SK-N-SH treated with all-trans-retinoic acid at 6 μM for 48 hours (cell line): ENCODE measurements around the gene PFAS.
"Not testable (repeated sequence)": the region's sequence is repeated elsewhere in the genome, so short reads cannot be mapped to it uniquely, and the experiment has no call there.

Source experiments
- ATAC-seq: fragments of 200-7000 bp; cut with Tn5 transposase; 3 replicates; pipeline ENCODE4 v1.9.1; 2020; ENCODE audit warnings: mild to moderate bottlenecking, moderate library complexity
- ARNTL ChIP-seq: fragments of 450-650 bp; formaldehyde crosslinking; IDR thresholded peaks from 2 replicates; pipeline ENCODE4 v1.5.0; 2020; ENCODE audit warnings: low read depth, mild to moderate bottlenecking, moderate library complexity, borderline replicate concordance
- BACH2 ChIP-seq: fragments of 250-450 bp; sonication (Bioruptor Pico); IDR thresholded peaks from 2 replicates; pipeline ENCODE4 v1.9.0; 2021; ENCODE audit warnings: mild to moderate bottlenecking, borderline replicate concordance
- CSDC2 ChIP-seq: fragments of 250-450 bp; sonication (Bioruptor Pico); IDR thresholded peaks from 2 replicates; pipeline ENCODE4 v1.5.0; 2020; ENCODE audit warnings: mild to moderate bottlenecking, moderate library complexity
- ESRRG ChIP-seq: fragments of 250-450 bp; sonication (Bioruptor Pico); IDR thresholded peaks from 2 replicates; pipeline ENCODE4 v1.6.1; 2021; ENCODE audit warnings: mild to moderate bottlenecking
- GLIS3 ChIP-seq: fragments of 250-450 bp; sonication (Bioruptor Pico); IDR thresholded peaks from 2 replicates; pipeline ENCODE4 v1.5.0; 2020; ENCODE audit warnings: mild to moderate bottlenecking, moderate library complexity
- ISL1 ChIP-seq: fragments of 250-450 bp; sonication (Bioruptor Pico); IDR thresholded peaks from 2 replicates; pipeline ENCODE4 v2.1.2; 2022; ENCODE audit warnings: mild to moderate bottlenecking, moderate library complexity
- OSR1 ChIP-seq: fragments of 250-450 bp; sonication (Bioruptor Pico); IDR thresholded peaks from 2 replicates; pipeline ENCODE4 v1.8.0; 2022; ENCODE audit warnings: moderate library complexity, mild to moderate bottlenecking, inconsistent platforms
- PPARA ChIP-seq: fragments of 250-450 bp; sonication (Bioruptor Pico); IDR thresholded peaks from 2 replicates; pipeline ENCODE4 v1.5.0; 2020; ENCODE audit warnings: mild to moderate bottlenecking, borderline replicate concordance
- RARB ChIP-seq: fragments of 250-450 bp; sonication (Bioruptor Pico); IDR thresholded peaks from 2 replicates; pipeline ENCODE4 v1.8.0; 2021; ENCODE audit warnings: mild to moderate bottlenecking, moderate library complexity
- SNAI2 ChIP-seq: fragments of 250-450 bp; sonication (Bioruptor Pico); IDR thresholded peaks from 2 replicates; pipeline ENCODE4 v1.5.0; 2020; ENCODE audit warnings: mild to moderate bottlenecking, moderate library complexity
- TCF4 ChIP-seq: fragments of 250-450 bp; sonication (Bioruptor Pico); IDR thresholded peaks from 2 replicates; pipeline ENCODE4 v1.8.0; 2021; ENCODE audit warnings: mild to moderate bottlenecking, moderate library complexity, borderline replicate concordance
- TOX ChIP-seq: fragments of 250-450 bp; sonication (Bioruptor Pico); IDR thresholded peaks from 2 replicates; pipeline ENCODE4 v1.8.0; 2021; ENCODE audit warnings: mild to moderate bottlenecking, moderate library complexity, borderline replicate concordance
- ZC3H10 ChIP-seq: fragments of 250-450 bp; sonication (Bioruptor Pico); IDR thresholded peaks from 2 replicates; pipeline ENCODE4 v1.5.1; 2021; ENCODE audit warnings: mild to moderate bottlenecking, moderate library complexity
- ZFP3 ChIP-seq: fragments of 250-450 bp; sonication (Bioruptor Pico); IDR thresholded peaks from 2 replicates; pipeline ENCODE4 v1.5.0; 2020; ENCODE audit warnings: mild to moderate bottlenecking, moderate library complexity
- ZFP30 ChIP-seq: fragments of 450-650 bp; formaldehyde crosslinking; IDR thresholded peaks from 2 replicates; pipeline ENCODE4 v1.5.0; 2022; ENCODE audit warnings: mild to moderate bottlenecking, moderate library complexity
- ZNF70 ChIP-seq: fragments of 450-650 bp; formaldehyde crosslinking; IDR thresholded peaks from 2 replicates; pipeline ENCODE4 v1.5.0; 2020; ENCODE audit warnings: mild to moderate bottlenecking, moderate library complexity
- ZNF8 ChIP-seq: fragments of 450-650 bp; formaldehyde crosslinking; IDR thresholded peaks from 2 replicates; pipeline ENCODE4 v1.5.0; 2020; ENCODE audit warnings: mild to moderate bottlenecking, moderate library complexity
- TF ChIP-seq, protein P1 (sequence below): fragments of 250-450 bp; sonication (Bioruptor Pico); IDR thresholded peaks from 2 replicates; pipeline ENCODE4 v1.5.1; 2020; ENCODE audit warnings: low read depth, mild to moderate bottlenecking, moderate library complexity
- TF ChIP-seq, protein P2 (sequence below): fragments of 250-450 bp; sonication (Bioruptor Pico); IDR thresholded peaks from 2 replicates; pipeline ENCODE4 v1.8.0; 2020; ENCODE audit warnings: mild to moderate bottlenecking, moderate library complexity, borderline replicate concordance

Gene PFAS

DNA sequence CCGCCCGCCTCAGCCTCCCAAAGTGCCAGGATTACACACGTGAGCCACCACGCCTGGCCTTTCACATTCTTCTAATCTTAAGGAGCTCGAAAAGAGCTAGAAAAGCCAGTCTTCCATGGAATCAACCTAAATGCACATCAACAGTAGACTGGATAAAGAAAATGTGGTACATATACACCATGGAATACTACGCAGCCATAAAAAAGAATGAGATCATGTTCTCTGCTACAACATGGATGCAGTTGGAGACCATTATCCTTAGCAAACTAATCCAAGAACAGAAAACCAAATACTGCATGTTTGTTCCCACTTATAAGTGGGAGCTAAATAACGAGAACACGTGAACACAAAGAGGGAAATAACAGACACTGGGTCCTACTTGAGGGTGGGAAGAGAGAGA, 4.3 kb upstream of the PFAS start:
- TF ChIP-seq ZFP3 = no peak
- TF ChIP-seq, protein P1, sequence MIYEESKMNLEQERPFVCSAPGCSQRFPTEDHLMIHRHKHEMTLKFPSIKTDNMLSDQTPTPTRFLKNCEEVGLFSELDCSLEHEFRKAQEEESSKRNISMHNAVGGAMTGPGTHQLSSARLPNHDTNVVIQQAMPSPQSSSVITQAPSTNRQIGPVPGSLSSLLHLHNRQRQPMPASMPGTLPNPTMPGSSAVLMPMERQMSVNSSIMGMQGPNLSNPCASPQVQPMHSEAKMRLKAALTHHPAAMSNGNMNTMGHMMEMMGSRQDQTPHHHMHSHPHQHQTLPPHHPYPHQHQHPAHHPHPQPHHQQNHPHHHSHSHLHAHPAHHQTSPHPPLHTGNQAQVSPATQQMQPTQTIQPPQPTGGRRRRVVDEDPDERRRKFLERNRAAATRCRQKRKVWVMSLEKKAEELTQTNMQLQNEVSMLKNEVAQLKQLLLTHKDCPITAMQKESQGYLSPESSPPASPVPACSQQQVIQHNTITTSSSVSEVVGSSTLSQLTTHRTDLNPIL (CRISPR knock-in tag) = no peak
- no peak for ATAC-seq

DNA sequence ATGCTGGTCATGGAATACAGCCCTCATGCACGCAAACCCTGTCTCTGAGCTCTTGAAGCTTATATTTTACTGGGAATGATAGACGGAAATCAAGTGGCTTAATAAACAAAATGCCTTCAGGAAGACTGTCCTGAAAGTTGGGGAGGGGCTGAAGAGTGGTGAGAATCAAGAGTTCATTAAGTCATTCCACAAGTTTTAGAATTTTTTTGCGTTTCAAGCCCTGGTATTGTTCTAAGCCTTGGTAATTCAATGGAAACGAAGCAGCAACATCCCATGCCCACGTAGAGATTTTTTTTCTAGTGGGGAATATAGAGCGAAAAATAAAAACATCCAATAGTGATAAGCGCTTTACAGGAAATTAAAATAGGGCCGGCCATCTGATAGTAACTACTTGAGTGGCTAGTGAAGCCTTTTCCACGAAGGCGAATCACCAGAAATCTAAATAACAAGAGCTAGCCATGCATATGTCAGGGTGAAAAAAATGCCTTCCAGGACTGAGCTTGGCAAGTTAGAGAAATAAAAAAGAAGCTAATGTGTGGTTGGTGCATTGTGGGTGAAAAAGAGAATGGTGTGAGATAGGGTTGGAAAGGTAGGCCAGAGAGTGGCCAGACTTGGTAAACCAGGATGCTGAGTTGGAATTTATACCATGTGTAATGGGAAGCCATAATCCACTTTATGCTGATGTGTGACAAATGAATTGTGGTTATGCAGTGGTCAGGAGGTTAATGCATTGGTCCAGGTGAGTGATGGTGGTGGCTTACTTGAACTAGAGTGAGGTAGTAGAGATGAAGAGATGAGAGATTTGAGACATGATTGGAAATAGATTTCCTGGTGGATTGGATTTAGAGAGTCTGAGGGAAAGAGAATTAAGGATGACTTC, 772 bp downstream of the PFAS start:
- no peak for ATAC-seq
- TF ChIP-seq BACH2 (no peak), SNAI2 (CRISPR knock-in tag) (no peak), TCF4 (CRISPR knock-in tag) (no peak), ARNTL (CRISPR knock-in tag) (no peak), ZNF8 (CRISPR knock-in tag) (no peak), ISL1 (CRISPR knock-in tag) (no peak)

DNA sequence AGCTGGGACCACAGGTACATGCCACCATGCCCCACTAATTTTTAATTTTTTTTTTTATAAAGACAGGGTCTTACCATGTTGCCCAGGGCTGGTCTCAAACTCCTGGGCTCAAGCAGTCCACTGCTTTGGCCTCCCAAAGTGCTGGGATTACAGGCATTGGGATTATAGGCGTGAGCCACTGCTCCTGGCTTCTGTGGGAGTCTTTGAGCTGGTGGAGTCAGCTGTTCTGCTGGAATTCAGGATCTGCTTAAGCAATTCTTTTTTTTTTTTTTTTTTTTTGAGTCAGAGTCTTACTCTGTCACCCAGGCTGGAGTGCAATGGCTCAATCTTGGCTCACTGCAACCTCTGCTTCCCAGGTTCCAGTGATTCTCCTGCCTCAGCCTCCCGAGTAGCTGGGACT, 2.3 kb downstream of the PFAS start:
- ATAC-seq = not testable (repeated sequence)

DNA sequence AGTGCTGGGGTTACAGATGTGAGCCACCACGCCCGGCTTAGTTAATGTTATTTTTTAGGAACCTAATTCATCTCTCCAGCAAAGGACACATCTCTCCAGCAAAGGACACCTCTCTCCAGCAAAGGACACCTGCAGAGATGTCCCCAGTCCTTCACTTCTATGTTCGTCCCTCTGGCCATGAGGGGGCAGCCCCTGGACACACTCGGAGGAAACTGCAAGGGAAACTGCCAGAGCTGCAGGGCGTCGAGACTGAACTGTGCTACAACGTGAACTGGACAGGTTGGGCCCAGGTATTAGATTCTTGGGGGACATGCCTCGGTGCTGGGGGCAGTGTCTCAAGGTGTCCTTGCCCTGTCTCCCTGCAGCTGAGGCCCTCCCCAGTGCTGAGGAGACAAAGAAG, 4.7 kb downstream of the PFAS start:
- TF ChIP-seq TOX (CRISPR knock-in tag) (no peak), SNAI2 (CRISPR knock-in tag) (no peak), BACH2 (no peak), ZFP30 (no peak), PPARA (CRISPR knock-in tag) (no peak), RARB (CRISPR knock-in tag) (no peak), TCF4 (CRISPR knock-in tag) (no peak), ZC3H10 (CRISPR knock-in tag) (no peak)
- TF ChIP-seq, protein P1 (CRISPR knock-in tag) = no peak
- TF ChIP-seq, protein P2, sequence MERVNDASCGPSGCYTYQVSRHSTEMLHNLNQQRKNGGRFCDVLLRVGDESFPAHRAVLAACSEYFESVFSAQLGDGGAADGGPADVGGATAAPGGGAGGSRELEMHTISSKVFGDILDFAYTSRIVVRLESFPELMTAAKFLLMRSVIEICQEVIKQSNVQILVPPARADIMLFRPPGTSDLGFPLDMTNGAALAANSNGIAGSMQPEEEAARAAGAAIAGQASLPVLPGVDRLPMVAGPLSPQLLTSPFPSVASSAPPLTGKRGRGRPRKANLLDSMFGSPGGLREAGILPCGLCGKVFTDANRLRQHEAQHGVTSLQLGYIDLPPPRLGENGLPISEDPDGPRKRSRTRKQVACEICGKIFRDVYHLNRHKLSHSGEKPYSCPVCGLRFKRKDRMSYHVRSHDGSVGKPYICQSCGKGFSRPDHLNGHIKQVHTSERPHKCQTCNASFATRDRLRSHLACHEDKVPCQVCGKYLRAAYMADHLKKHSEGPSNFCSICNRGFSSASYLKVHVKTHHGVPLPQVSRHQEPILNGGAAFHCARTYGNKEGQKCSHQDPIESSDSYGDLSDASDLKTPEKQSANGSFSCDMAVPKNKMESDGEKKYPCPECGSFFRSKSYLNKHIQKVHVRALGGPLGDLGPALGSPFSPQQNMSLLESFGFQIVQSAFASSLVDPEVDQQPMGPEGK = no peak
- ATAC-seq = peak; percentile 34; the same call in 1 of the 3 replicates

DNA sequence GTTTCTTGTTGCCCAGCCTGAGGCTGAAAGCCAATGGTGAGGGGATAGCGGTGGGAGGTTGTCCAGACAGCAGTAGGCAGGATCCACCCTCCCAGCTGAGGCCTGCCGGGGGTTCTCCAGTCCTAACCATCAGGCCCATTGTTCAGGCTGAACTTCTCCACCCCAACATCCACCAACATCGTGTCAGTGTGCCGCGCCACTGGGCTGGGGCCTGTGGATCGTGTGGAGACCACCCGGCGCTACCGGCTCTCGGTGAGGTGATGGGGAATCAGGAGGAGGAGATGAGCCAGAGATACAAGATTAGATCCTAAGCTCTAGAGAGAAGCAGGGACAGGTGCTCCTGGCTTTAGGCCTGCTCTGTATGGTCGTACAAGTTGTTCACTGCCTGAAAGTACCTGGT, 5.8 kb downstream of the PFAS start:
- no peak for ATAC-seq
- no peak for TF ChIP-seq SNAI2 (CRISPR knock-in tag)
- no peak for TF ChIP-seq CSDC2 (CRISPR knock-in tag)
- TF ChIP-seq ARNTL (CRISPR knock-in tag) = no peak
- TF ChIP-seq ZNF70 (CRISPR knock-in tag) = no peak
- TF ChIP-seq BACH2 = no peak
- no peak for TF ChIP-seq ESRRG
- no peak for TF ChIP-seq TCF4 (CRISPR knock-in tag)
- TF ChIP-seq, protein P1 (CRISPR knock-in tag) = no peak
- TF ChIP-seq ISL1 (CRISPR knock-in tag) = no peak
- TF ChIP-seq PPARA (CRISPR knock-in tag) = no peak
- TF ChIP-seq OSR1 (CRISPR knock-in tag) = no peak
- no peak for TF ChIP-seq ZFP3
- TF ChIP-seq RARB (CRISPR knock-in tag) = no peak
- TF ChIP-seq GLIS3 (CRISPR knock-in tag) = no peak
- TF ChIP-seq ZFP30 = no peak
